Measurements from ENCODE around the gene AHSA1. TPM values are rescaled to one million over a fixed set of nuclear protein-coding genes. Genes with fewer than 3 reads are reported as not detected.

The AHSA1 gene
- total and polyA plus RNA-seq, 12 donors = 91.4 to 386 (median 163) TPM

- H3K4me3 ChIP-seq = no peak overlapping the region
- TF ChIP-seq POLR2A (IDR thresholded peaks at IDR 0.05) (no peak), CTCF (IDR thresholded peaks at IDR 0.05) (no peak)
- intact Hi-C loops (cut with DNase I) = no loop called here
- H3K4me1 ChIP-seq (replicated peaks in 1 of 2) = no peaks in the 10 kb centered on the region
- no peaks in the 10 kb centered on the region for H3K9me3 ChIP-seq (replicated peaks in 1 of 3)
- DNase-seq = no peak
- no peaks in the 10 kb centered on the region for H3K27me3 ChIP-seq
- H3K36me3 ChIP-seq (replicated peaks in 1 of 2) = no peaks in the 10 kb centered on the region
- no peak overlapping the region for H3K27ac ChIP-seq
- WGBS, 4 donors = 91 to 95% (median 91%) methylated on average over 7 of the region's 7 CpGs
These were observed 28.2 kb downstream of the AHSA1 start for GRCh38 chr14:77485901-77486678.

GRCh38 chr14:77488558-77488957 lies 30.7 kb downstream of the AHSA1 start:
- 81 to 86% (median 85%) methylated on average over 6 to 7 of the region's 7 CpGs for WGBS, 4 donors

GRCh38 chr14:77489041-77489440 lies 31.1 kb downstream of the AHSA1 start:
- no peak for DNase-seq
- Histone ChIP-seq H3K9me3 (replicated peaks in 1 of 3) (no peaks in the 10 kb centered on the region), H3K27me3 (no peaks in the 10 kb centered on the region), H3K36me3 (replicated peaks in 1 of 2) (no peaks in the 10 kb centered on the region), H3K4me1 (replicated peaks in 1 of 2) (no peaks in the 10 kb centered on the region), H3K4me3 (no peak overlapping the region), H3K27ac (no peak overlapping the region)
- 84 to 95% (median 88%) methylated on average over 6 of the region's 6 CpGs for WGBS, 4 donors
- intact Hi-C loops (cut with DNase I) = no loop called here
- TF ChIP-seq POLR2A (IDR thresholded peaks at IDR 0.05) (no peak), CTCF (IDR thresholded peaks at IDR 0.05) (no peak)

More at GRCh38 chr14:77488558-77488957, 30.7 kb downstream of the AHSA1 start:
- Histone ChIP-seq H3K4me1 (replicated peaks in 1 of 2) (no peaks in the 10 kb centered on the region), H3K9me3 (replicated peaks in 1 of 3) (no peaks in the 10 kb centered on the region), H3K27ac (no peak overlapping the region), H3K4me3 (no peak overlapping the region), H3K36me3 (replicated peaks in 1 of 2) (no peaks in the 10 kb centered on the region), H3K27me3 (no peaks in the 10 kb centered on the region)
- intact Hi-C loops (cut with DNase I) = no loop called here
- TF ChIP-seq POLR2A (IDR thresholded peaks at IDR 0.05) (no peak), CTCF (IDR thresholded peaks at IDR 0.05) (no peak)
- DNase-seq = no peak

GRCh38 chr14:77490347-77490986 lies 32.6 kb downstream of the AHSA1 start:
- 86 to 93% (median 91%) methylated on average over 3 to 8 of the region's 8 CpGs for WGBS, 4 donors
- DNase-seq = no peak
- intact Hi-C loops (cut with DNase I) = no loop called here
- Histone ChIP-seq H3K9me3 (replicated peaks in 1 of 3) (no peaks in the 10 kb centered on the region), H3K27ac (no peak overlapping the region), H3K36me3 (replicated peaks in 1 of 2) (no peaks in the 10 kb centered on the region), H3K27me3 (no peaks in the 10 kb centered on the region), H3K4me3 (no peak overlapping the region), H3K4me1 (replicated peaks in 1 of 2) (no peaks in the 10 kb centered on the region)
- TF ChIP-seq POLR2A (IDR thresholded peaks at IDR 0.05) = no peak
- TF ChIP-seq CTCF (IDR thresholded peaks at IDR 0.05) = no peak
